HEK293 (cell line): ENCODE measurements around the gene PDE4A.

Experiments used
- BCL11A ChIP-seq: fragments of 450-650 bp; formaldehyde crosslinking; IDR thresholded peaks from 2 replicates; pipeline ENCODE4 v1.5.1; 2016; ENCODE audit warnings: low read depth, missing biosample characterization, missing genetic modification characterization
- GLIS2 ChIP-seq: fragments of 450-650 bp; formaldehyde crosslinking; IDR thresholded peaks from 2 replicates; pipeline ENCODE4 v1.5.1; 2016; ENCODE audit warnings: missing biosample characterization, missing genetic modification characterization
- IKZF3 ChIP-seq: fragments of 450-650 bp; IDR thresholded peaks from 2 replicates; pipeline ENCODE4 v1.5.0; 2018; ENCODE audit warnings: missing biosample characterization, mild to moderate bottlenecking, missing genetic modification characterization, moderate library complexity
- KLF1 ChIP-seq: fragments of 450-650 bp; formaldehyde crosslinking; IDR thresholded peaks from 2 replicates; pipeline ENCODE4 v1.5.1; 2016; ENCODE audit warnings: missing biosample characterization, missing genetic modification characterization
- KLF8 ChIP-seq: fragments of 450-650 bp; formaldehyde crosslinking; IDR thresholded peaks from 2 replicates; pipeline ENCODE4 v1.5.1; 2016; ENCODE audit warnings: missing biosample characterization, missing genetic modification characterization
- MZF1 ChIP-seq: fragments of 450-650 bp; formaldehyde crosslinking; IDR thresholded peaks from 2 replicates; pipeline ENCODE4 v1.5.1; 2017; ENCODE audit warnings: missing biosample characterization, missing genetic modification characterization, borderline replicate concordance
- OSR2 ChIP-seq: fragments of 450-650 bp; formaldehyde crosslinking; IDR thresholded peaks from 2 replicates; pipeline ENCODE4 v1.5.1; 2016; ENCODE audit warnings: missing biosample characterization, missing genetic modification characterization
- SP2 ChIP-seq: fragments of 450-650 bp; formaldehyde crosslinking; IDR thresholded peaks from 2 replicates; pipeline ENCODE4 v1.5.1; 2016; ENCODE audit warnings: missing biosample characterization, missing genetic modification characterization
- ZBTB17 ChIP-seq: fragments of 450-650 bp; formaldehyde crosslinking; IDR thresholded peaks from 2 replicates; pipeline ENCODE4 v1.5.1; 2016; ENCODE audit warnings: missing biosample characterization, missing genetic modification characterization
- ZBTB48 ChIP-seq: fragments of 450-650 bp; formaldehyde crosslinking; IDR thresholded peaks from 2 replicates; pipeline ENCODE4 v1.5.1; 2016; ENCODE audit warnings: missing biosample characterization, missing genetic modification characterization
- ZEB2 ChIP-seq: fragments of 450-650 bp; formaldehyde crosslinking; IDR thresholded peaks from 2 replicates; pipeline ENCODE4 v1.5.1; 2016; ENCODE audit warnings: missing biosample characterization, missing genetic modification characterization
- ZFHX2 ChIP-seq: fragments of 450-650 bp; formaldehyde crosslinking; conservative IDR thresholded peaks from 2 replicates; pipeline ENCODE4 v1.5.1; 2016; ENCODE audit warnings: missing biosample characterization, missing genetic modification characterization
- ZNF121 ChIP-seq: fragments of 450-650 bp; formaldehyde crosslinking; IDR thresholded peaks from 2 replicates; pipeline ENCODE4 v1.5.1; 2016; ENCODE audit warnings: missing biosample characterization, missing genetic modification characterization
- ZNF140 ChIP-seq: fragments of 450-650 bp; formaldehyde crosslinking; IDR thresholded peaks from 2 replicates; pipeline ENCODE4 v1.5.1; 2016; ENCODE audit warnings: missing biosample characterization, missing genetic modification characterization
- ZNF223 ChIP-seq: fragments of 450-650 bp; formaldehyde crosslinking; IDR thresholded peaks from 2 replicates; pipeline ENCODE4 v1.5.1; 2016; ENCODE audit warnings: missing biosample characterization, missing genetic modification characterization
- ZNF335 ChIP-seq: fragments of 450-650 bp; formaldehyde crosslinking; conservative IDR thresholded peaks from 2 replicates; pipeline ENCODE4 v1.5.1; 2016; ENCODE audit warnings: missing biosample characterization, missing genetic modification characterization
- ZNF394 ChIP-seq: fragments of 450-650 bp; formaldehyde crosslinking; IDR thresholded peaks from 2 replicates; pipeline ENCODE4 v1.5.1; 2016; ENCODE audit warnings: missing biosample characterization, missing genetic modification characterization, mild to moderate bottlenecking, moderate library complexity, borderline replicate concordance
- ZNF501 ChIP-seq: fragments of 450-650 bp; formaldehyde crosslinking; IDR thresholded peaks from 2 replicates; pipeline ENCODE4 v1.5.1; 2016; ENCODE audit warnings: missing biosample characterization, missing genetic modification characterization
- ZNF549 ChIP-seq: fragments of 450-650 bp; IDR thresholded peaks from 2 replicates; pipeline ENCODE4 v1.5.1; 2018; ENCODE audit warnings: missing biosample characterization, missing genetic modification characterization, mild to moderate bottlenecking, inconsistent platforms, moderate library complexity
- ZNF600 ChIP-seq: fragments of 450-650 bp; formaldehyde crosslinking; IDR thresholded peaks from 2 replicates; pipeline ENCODE4 v1.5.1; 2016; ENCODE audit warnings: missing biosample characterization, missing genetic modification characterization
- ZNF629 ChIP-seq: fragments of 450-650 bp; formaldehyde crosslinking; IDR thresholded peaks from 2 replicates; pipeline ENCODE4 v1.5.1; 2017; ENCODE audit warnings: missing biosample characterization, missing genetic modification characterization
- ZNF777 ChIP-seq: fragments of 450-650 bp; formaldehyde crosslinking; IDR thresholded peaks from 2 replicates; pipeline ENCODE4 v1.5.1; 2017; ENCODE audit warnings: missing biosample characterization, missing genetic modification characterization, borderline replicate concordance
- ZSCAN23 ChIP-seq: fragments of 450-650 bp; formaldehyde crosslinking; IDR thresholded peaks from 2 replicates; pipeline ENCODE4 v1.5.1; 2016; ENCODE audit warnings: missing biosample characterization, missing genetic modification characterization
- TF ChIP-seq, protein P1 (sequence below): fragments of 450-650 bp; formaldehyde crosslinking; IDR thresholded peaks from 2 replicates; pipeline ENCODE4 v1.5.1; 2016; ENCODE audit warnings: missing biosample characterization, missing genetic modification characterization
- TF ChIP-seq, protein P2 (sequence below): fragments of 450-650 bp; formaldehyde crosslinking; IDR thresholded peaks from 2 replicates; pipeline ENCODE4 v1.5.1; 2016; ENCODE audit warnings: missing biosample characterization, missing genetic modification characterization
- TF ChIP-seq, protein P3 (sequence below): fragments of 450-650 bp; formaldehyde crosslinking; IDR thresholded peaks from 2 replicates; pipeline ENCODE4 v1.5.1; 2016; ENCODE audit warnings: missing biosample characterization, missing genetic modification characterization
- TF ChIP-seq, protein P4 (sequence below): fragments of 450-650 bp; formaldehyde crosslinking; IDR thresholded peaks from 2 replicates; pipeline ENCODE4 v1.5.1; 2016; ENCODE audit warnings: missing biosample characterization, missing genetic modification characterization
- TF ChIP-seq, protein P5 (sequence below): fragments of 450-650 bp; formaldehyde crosslinking; IDR thresholded peaks from 2 replicates; pipeline ENCODE4 v1.5.1; 2016; ENCODE audit warnings: missing biosample characterization, missing genetic modification characterization
- TF ChIP-seq, protein P6 (sequence below): fragments of 450-650 bp; formaldehyde crosslinking; IDR thresholded peaks from 2 replicates; pipeline ENCODE4 v1.5.1; 2016; ENCODE audit warnings: missing biosample characterization, missing genetic modification characterization
- TF ChIP-seq, protein P7 (sequence below): fragments of 450-650 bp; formaldehyde crosslinking; IDR thresholded peaks from 2 replicates; pipeline ENCODE4 v1.5.1; 2016; ENCODE audit warnings: missing biosample characterization, missing genetic modification characterization

The PDE4A gene

DNA sequence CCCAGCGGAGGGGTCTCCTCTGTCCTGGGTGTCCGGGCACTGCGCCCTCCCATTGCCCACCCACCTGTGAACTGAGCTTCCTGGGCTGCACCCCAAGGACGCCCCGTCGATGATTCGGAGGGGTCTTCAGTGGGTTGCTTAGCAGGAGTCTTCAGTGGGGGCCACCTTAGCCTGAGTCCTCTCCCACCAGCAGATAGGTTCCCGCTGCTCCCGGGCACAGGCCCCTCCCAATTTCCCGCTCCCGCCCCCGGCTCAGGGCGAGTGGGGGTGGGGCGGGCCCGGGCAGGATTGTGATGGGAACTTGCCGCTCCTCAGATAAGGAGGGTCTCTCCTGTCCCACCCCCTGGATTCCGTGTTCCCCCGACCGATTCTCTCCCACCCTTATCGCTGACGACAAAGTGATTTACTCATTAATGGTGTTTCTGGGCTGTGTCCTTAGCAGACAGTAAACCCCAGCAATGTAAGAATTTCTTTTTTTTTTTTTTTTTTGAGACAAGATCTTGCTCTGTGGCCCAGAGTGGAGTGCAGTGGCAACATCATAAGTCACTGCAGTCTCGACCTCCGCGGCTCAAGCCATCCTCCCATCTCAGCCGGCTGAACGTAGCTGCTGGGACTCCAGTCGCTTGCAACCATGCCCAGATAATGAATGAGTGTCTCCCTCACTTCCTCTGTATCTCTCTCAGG is 97.6 kb downstream of the PDE4A start (continued):
- TF ChIP-seq, protein P1, sequence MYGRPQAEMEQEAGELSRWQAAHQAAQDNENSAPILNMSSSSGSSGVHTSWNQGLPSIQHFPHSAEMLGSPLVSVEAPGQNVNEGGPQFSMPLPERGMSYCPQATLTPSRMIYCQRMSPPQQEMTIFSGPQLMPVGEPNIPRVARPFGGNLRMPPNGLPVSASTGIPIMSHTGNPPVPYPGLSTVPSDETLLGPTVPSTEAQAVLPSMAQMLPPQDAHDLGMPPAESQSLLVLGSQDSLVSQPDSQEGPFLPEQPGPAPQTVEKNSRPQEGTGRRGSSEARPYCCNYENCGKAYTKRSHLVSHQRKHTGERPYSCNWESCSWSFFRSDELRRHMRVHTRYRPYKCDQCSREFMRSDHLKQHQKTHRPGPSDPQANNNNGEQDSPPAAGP (tag by site-specific recombination): peak; percentile 82; the same call in 1 of the 2 replicates
- TF ChIP-seq SP2 (tag by site-specific recombination) (peak; percentile 85), ZNF394 (tag by site-specific recombination) (peak; percentile 40; the same call in 1 of the 2 replicates), ZNF600 (peak; percentile 12; the same call in 1 of the 2 replicates), ZNF223 (tag by site-specific recombination) (no peak), GLIS2 (tag by site-specific recombination) (peak; percentile 89), MZF1 (no peak), OSR2 (tag by site-specific recombination) (peak; percentile 32; the same call in 1 of the 2 replicates), ZNF501 (tag by site-specific recombination) (0 out of 2 replicates have a peak, but pooled peaks have one; percentile 68), ZNF335 (tag by site-specific recombination) (peak; percentile 96), ZNF629 (peak; percentile 51), KLF1 (tag by site-specific recombination) (peak; percentile 45; the same call in 1 of the 2 replicates), ZNF121 (tag by site-specific recombination) (no peak), ZNF777 (tag by site-specific recombination) (peak; percentile 90; the same call in 1 of the 2 replicates), BCL11A (0 out of 2 replicates have a peak, but pooled peaks have one; percentile 17), ZEB2 (tag by site-specific recombination) (peak; percentile 79; the same call in 1 of the 2 replicates), IKZF3 (tag by site-specific recombination) (peak; percentile 69), ZBTB17 (peak; percentile 60), ZBTB48 (tag by site-specific recombination) (no peak), ZFHX2 (tag by site-specific recombination) (peak; percentile 54), ZSCAN23 (tag by site-specific recombination) (peak; percentile 17; the same call in 1 of the 2 replicates), ZNF549 (tag by site-specific recombination) (no peak), KLF8 (tag by site-specific recombination) (peak; percentile 39; the same call in 1 of the 2 replicates), ZNF140 (tag by site-specific recombination) (no peak)
- TF ChIP-seq, protein P2, sequence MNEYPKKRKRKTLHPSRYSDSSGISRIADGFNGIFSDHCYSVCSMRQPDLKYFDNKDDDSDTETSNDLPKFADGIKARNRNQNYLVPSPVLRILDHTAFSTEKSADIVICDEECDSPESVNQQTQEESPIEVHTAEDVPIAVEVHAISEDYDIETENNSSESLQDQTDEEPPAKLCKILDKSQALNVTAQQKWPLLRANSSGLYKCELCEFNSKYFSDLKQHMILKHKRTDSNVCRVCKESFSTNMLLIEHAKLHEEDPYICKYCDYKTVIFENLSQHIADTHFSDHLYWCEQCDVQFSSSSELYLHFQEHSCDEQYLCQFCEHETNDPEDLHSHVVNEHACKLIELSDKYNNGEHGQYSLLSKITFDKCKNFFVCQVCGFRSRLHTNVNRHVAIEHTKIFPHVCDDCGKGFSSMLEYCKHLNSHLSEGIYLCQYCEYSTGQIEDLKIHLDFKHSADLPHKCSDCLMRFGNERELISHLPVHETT (tag by site-specific recombination): peak; percentile 83
- TF ChIP-seq, protein P3, sequence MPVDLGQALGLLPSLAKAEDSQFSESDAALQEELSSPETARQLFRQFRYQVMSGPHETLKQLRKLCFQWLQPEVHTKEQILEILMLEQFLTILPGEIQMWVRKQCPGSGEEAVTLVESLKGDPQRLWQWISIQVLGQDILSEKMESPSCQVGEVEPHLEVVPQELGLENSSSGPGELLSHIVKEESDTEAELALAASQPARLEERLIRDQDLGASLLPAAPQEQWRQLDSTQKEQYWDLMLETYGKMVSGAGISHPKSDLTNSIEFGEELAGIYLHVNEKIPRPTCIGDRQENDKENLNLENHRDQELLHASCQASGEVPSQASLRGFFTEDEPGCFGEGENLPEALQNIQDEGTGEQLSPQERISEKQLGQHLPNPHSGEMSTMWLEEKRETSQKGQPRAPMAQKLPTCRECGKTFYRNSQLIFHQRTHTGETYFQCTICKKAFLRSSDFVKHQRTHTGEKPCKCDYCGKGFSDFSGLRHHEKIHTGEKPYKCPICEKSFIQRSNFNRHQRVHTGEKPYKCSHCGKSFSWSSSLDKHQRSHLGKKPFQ (tag by site-specific recombination): 0 out of 2 replicates have a peak, but pooled peaks have one; percentile 22
- TF ChIP-seq, protein P4, sequence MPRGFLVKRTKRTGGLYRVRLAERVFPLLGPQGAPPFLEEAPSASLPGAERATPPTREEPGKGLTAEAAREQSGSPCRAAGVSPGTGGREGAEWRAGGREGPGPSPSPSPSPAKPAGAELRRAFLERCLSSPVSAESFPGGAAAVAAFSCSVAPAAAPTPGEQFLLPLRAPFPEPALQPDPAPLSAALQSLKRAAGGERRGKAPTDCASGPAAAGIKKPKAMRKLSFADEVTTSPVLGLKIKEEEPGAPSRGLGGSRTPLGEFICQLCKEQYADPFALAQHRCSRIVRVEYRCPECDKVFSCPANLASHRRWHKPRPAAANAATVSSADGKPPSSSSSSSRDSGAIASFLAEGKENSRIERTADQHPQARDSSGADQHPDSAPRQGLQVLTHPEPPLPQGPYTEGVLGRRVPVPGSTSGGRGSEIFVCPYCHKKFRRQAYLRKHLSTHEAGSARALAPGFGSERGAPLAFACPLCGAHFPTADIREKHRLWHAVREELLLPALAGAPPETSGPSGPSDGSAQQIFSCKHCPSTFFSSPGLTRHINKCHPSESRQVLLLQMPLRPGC (tag by site-specific recombination): peak; percentile 39
- TF ChIP-seq, protein P5, sequence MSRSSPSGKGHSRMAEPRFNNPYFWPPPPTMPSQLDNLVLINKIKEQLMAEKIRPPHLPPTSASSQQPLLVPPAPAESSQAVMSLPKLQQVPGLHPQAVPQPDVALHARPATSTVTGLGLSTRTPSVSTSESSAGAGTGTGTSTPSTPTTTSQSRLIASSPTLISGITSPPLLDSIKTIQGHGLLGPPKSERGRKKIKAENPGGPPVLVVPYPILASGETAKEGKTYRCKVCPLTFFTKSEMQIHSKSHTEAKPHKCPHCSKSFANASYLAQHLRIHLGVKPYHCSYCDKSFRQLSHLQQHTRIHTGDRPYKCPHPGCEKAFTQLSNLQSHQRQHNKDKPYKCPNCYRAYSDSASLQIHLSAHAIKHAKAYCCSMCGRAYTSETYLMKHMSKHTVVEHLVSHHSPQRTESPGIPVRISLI: peak; percentile 92
- TF ChIP-seq, protein P6, sequence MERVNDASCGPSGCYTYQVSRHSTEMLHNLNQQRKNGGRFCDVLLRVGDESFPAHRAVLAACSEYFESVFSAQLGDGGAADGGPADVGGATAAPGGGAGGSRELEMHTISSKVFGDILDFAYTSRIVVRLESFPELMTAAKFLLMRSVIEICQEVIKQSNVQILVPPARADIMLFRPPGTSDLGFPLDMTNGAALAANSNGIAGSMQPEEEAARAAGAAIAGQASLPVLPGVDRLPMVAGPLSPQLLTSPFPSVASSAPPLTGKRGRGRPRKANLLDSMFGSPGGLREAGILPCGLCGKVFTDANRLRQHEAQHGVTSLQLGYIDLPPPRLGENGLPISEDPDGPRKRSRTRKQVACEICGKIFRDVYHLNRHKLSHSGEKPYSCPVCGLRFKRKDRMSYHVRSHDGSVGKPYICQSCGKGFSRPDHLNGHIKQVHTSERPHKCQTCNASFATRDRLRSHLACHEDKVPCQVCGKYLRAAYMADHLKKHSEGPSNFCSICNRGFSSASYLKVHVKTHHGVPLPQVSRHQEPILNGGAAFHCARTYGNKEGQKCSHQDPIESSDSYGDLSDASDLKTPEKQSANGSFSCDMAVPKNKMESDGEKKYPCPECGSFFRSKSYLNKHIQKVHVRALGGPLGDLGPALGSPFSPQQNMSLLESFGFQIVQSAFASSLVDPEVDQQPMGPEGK: peak; percentile 90
- TF ChIP-seq, protein P7, sequence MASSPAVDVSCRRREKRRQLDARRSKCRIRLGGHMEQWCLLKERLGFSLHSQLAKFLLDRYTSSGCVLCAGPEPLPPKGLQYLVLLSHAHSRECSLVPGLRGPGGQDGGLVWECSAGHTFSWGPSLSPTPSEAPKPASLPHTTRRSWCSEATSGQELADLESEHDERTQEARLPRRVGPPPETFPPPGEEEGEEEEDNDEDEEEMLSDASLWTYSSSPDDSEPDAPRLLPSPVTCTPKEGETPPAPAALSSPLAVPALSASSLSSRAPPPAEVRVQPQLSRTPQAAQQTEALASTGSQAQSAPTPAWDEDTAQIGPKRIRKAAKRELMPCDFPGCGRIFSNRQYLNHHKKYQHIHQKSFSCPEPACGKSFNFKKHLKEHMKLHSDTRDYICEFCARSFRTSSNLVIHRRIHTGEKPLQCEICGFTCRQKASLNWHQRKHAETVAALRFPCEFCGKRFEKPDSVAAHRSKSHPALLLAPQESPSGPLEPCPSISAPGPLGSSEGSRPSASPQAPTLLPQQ: 0 out of 2 replicates have a peak, but pooled peaks have one; percentile 15
